RWPE2 (cell line): ENCODE results near the gene CDKN2B-AS1.

Experiments
- ATAC-seq: fragments of 200-7000 bp; cut with Tn5 transposase; 3 replicates; pipeline ENCODE4 v1.9.1; 2021; ENCODE audit warnings: low read depth
- DNase-seq: peaks from one replicate; pipeline ENCODE4 v3.0.0-alpha.2; 2020; ENCODE audit warnings: low spot score
- H3K27ac ChIP-seq: fragments of 450-650 bp; 2 replicates; pipeline ENCODE4 v1.5.1; 2017; ENCODE audit warnings: mild to moderate bottlenecking; ENCODE audit not compliant: poor library complexity, severe bottlenecking
- H3K27me3 ChIP-seq: fragments of 250-450 bp; sonication (Bioruptor Pico); 2 replicates; pipeline ENCODE4 v1.5.1; 2021; ENCODE audit warnings: mild to moderate bottlenecking, moderate library complexity; ENCODE audit not compliant: insufficient read depth, poor library complexity, severe bottlenecking
- H3K36me3 ChIP-seq: fragments of 250-450 bp; sonication (Bioruptor Pico); 2 replicates; pipeline ENCODE4 v1.5.1; 2020; ENCODE audit warnings: low read depth, mild to moderate bottlenecking, moderate library complexity
- H3K4me1 ChIP-seq: fragments of 250-450 bp; sonication (Bioruptor Pico); 2 replicates; pipeline ENCODE4 v1.5.1; 2021; ENCODE audit warnings: mild to moderate bottlenecking, moderate library complexity; ENCODE audit not compliant: insufficient read depth, poor library complexity, severe bottlenecking
- H3K4me3 ChIP-seq: fragments of 250-450 bp; sonication (Bioruptor Pico); 2 replicates; pipeline ENCODE4 v1.5.1; 2021; ENCODE audit warnings: mild to moderate bottlenecking, moderate library complexity; ENCODE audit not compliant: severe bottlenecking
- H3K9me3 ChIP-seq: fragments of 250-450 bp; sonication (Bioruptor Pico); 2 replicates; pipeline ENCODE4 v1.5.1; 2021; ENCODE audit warnings: mild to moderate bottlenecking, moderate library complexity; ENCODE audit not compliant: severe bottlenecking
- TF ChIP-seq, protein P1 (sequence below): fragments of 450-650 bp; IDR thresholded peaks from one replicate; pipeline ENCODE4 v1.5.1; 2017; ENCODE audit warnings: mild to moderate bottlenecking, moderate library complexity; ENCODE audit not compliant: poor library complexity, severe bottlenecking

The CDKN2B-AS1 gene

DNA sequence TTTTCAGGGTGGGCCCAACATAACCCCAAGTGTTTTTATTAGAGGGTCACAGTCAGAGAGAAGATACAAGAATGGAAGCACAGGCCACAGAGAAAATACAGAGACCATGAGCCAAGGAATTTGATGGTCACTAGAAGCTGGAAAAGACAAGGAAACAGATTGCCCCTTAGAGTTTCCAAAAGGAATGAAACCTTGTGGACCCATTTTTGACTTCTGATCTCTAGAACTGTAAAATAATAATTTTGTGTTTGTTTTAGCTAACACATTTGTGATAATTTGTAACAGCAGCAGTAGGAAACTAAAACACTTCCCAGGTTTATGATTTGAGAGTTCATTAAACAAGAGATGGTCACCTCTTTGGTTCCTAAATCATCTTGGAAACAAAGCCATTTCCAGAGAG lies 22.2 kb upstream of the CDKN2B-AS1 start:
- no peak for ATAC-seq
- H3K4me1 ChIP-seq = peaks cover 19% of the 10 kb centered on the region
- H3K9me3 ChIP-seq = no peaks in the 10 kb centered on the region
- no peak for DNase-seq
- H3K27me3 ChIP-seq = no peaks in the 10 kb centered on the region
- TF ChIP-seq, protein P1, sequence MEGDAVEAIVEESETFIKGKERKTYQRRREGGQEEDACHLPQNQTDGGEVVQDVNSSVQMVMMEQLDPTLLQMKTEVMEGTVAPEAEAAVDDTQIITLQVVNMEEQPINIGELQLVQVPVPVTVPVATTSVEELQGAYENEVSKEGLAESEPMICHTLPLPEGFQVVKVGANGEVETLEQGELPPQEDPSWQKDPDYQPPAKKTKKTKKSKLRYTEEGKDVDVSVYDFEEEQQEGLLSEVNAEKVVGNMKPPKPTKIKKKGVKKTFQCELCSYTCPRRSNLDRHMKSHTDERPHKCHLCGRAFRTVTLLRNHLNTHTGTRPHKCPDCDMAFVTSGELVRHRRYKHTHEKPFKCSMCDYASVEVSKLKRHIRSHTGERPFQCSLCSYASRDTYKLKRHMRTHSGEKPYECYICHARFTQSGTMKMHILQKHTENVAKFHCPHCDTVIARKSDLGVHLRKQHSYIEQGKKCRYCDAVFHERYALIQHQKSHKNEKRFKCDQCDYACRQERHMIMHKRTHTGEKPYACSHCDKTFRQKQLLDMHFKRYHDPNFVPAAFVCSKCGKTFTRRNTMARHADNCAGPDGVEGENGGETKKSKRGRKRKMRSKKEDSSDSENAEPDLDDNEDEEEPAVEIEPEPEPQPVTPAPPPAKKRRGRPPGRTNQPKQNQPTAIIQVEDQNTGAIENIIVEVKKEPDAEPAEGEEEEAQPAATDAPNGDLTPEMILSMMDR = no peak
- H3K4me3 ChIP-seq = peak overlapping the region; percentile 94
- peak overlapping the region; percentile 90 for H3K27ac ChIP-seq
- H3K36me3 ChIP-seq = peaks cover 65% of the 10 kb centered on the region

GRCh38 chr9:21974343-21974721 lies 20.3 kb upstream of the CDKN2B-AS1 start:
- no peaks in the 10 kb centered on the region for H3K27me3 ChIP-seq
- TF ChIP-seq, protein P1 = no peak
- H3K9me3 ChIP-seq = no peaks in the 10 kb centered on the region
- H3K27ac ChIP-seq = peak overlapping the region; percentile 90
- peaks cover 20% of the 10 kb centered on the region for H3K4me1 ChIP-seq
- H3K4me3 ChIP-seq = peak overlapping the region; percentile 94
- DNase-seq (no peak), ATAC-seq (peak; percentile 22)
- peaks cover 54% of the 10 kb centered on the region for H3K36me3 ChIP-seq

DNA sequence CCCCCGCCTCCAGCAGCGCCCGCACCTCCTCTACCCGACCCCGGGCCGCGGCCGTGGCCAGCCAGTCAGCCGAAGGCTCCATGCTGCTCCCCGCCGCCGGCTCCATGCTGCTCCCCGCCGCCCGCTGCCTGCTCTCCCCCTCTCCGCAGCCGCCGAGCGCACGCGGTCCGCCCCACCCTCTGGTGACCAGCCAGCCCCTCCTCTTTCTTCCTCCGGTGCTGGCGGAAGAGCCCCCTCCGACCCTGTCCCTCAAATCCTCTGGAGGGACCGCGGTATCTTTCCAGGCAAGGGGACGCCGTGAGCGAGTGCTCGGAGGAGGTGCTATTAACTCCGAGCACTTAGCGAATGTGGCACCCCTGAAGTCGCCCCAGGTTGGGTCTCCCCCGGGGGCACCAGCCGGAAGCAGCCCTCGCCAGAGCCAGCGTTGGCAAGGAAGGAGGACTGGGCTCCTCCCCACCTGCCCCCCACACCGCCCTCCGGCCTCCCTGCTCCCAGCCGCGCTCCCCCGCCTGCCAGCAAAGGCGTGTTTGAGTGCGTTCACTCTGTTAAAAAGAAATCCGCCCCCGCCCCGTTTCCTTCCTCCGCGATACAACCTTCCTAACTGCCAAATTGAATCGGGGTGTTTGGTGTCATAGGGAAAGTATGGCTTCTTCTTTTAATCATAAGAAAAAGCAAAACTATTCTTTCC lies 19.7 kb upstream of the CDKN2B-AS1 start:
- DNase-seq (peak; percentile 96), ATAC-seq (peak; percentile 86)
- Histone ChIP-seq H3K9me3 (no peaks in the 10 kb centered on the region), H3K36me3 (peaks cover 52% of the 10 kb centered on the region), H3K4me1 (peaks cover 20% of the 10 kb centered on the region), H3K27me3 (no peaks in the 10 kb centered on the region), H3K4me3 (peak overlapping the region; percentile 94), H3K27ac (peak overlapping the region; percentile 90)
- TF ChIP-seq, protein P1 = no peak

DNA sequence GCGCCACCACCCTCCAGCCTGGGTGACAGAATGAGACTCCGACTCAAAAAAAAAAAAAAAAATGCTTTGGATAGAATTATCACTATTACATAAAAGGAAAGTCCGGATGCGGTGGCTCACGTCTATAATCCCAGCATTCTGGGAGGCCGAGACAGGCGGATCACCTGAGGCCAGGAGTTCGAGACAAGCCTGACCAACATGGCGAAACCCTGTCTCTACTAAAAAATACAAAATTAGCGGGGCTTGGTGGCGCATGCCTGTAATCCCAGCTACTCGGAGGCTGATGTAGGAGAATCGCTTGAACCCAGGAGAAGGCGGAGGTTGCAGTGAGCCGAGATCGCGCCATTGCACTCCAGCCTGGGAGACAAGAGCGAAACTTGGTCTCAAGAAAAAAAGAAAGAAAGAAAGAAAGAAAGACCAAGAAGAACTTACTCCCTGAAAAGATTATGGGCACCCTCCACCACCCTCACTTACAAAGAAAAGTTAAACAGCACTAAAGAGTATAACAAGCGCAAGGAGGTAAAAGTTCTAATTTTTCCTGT lies 18.2 kb upstream of the CDKN2B-AS1 start:
- TF ChIP-seq, protein P1 = no peak
- H3K36me3 ChIP-seq = peaks cover 43% of the 10 kb centered on the region
- peaks cover 20% of the 10 kb centered on the region for H3K4me1 ChIP-seq
- no peak for ATAC-seq
- DNase-seq = no peak
- no peak overlapping the region for H3K4me3 ChIP-seq
- no peaks in the 10 kb centered on the region for H3K9me3 ChIP-seq
- peak overlapping the region; percentile 90 for H3K27ac ChIP-seq
- H3K27me3 ChIP-seq = no peaks in the 10 kb centered on the region

GRCh38 chr9:21982391-21982790 lies 12.2 kb upstream of the CDKN2B-AS1 start:
- peaks cover 35% of the 10 kb centered on the region for H3K4me1 ChIP-seq
- no peaks in the 10 kb centered on the region for H3K27me3 ChIP-seq
- H3K4me3 ChIP-seq = no peak overlapping the region
- no peak overlapping the region for H3K27ac ChIP-seq
- ATAC-seq = no peak
- H3K9me3 ChIP-seq = no peaks in the 10 kb centered on the region
- DNase-seq = no peak
- peaks cover 41% of the 10 kb centered on the region for H3K36me3 ChIP-seq
- TF ChIP-seq, protein P1 = no peak
